Measurements from ENCODE around the gene MCU.

- no peak for TF ChIP-seq EZH2 (IDR thresholded peaks at IDR 0.05)
- TF ChIP-seq EZH2phosphoT487 (IDR thresholded peaks at IDR 0.05), result no peak
These were observed 218.8 kb downstream of the MCU start for GRCh38 chr10:72910705-72911104.

All from neural progenitor cell (in vitro differentiated cells).